Neural progenitor cell (in vitro differentiated cells): Measurements from ENCODE around the gene FYN.

Experiments
- CTCF ChIP-seq: fragments of 200-600 bp; sonication (generic); IDR thresholded peaks from 2 replicates; pipeline ENCODE4 v1.5.1; 2017; ENCODE audit warnings: antibody characterized with exemption, mild to moderate bottlenecking
- EZH2 ChIP-seq: fragments of 200-600 bp; sonication (generic); IDR thresholded peaks from 2 replicates; pipeline ENCODE4 v1.6.1; 2017; ENCODE audit warnings: antibody characterized with exemption, mild to moderate bottlenecking, moderate library complexity

DNA sequence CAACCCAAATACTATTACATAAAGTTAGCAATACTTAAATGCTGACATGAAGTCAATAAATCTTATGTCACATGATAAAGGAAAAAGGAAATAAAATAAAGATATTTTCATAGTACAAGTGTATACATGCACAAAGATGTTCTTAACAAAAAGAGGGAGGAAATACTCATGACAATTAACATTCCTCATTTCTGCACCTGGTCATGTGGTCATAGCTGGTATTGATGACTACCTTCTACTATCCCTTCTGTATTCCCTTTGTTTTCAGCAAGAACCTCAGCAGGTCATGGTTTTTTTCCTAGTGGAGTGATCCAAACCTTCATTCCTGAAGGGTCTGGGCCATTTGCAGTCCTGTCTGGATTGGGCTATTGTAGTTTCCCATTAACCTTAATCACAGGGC is 43.5 kb upstream of the FYN start:
- TF ChIP-seq CTCF (no peak), EZH2 (no peak)
